Caco-2 (cell line): ENCODE results near the gene UGT1A9. TPM values are rescaled to one million over a fixed set of nuclear protein-coding genes. Genes with fewer than 3 reads are reported as not detected.

Experiments used
- BruUV-seq: library from RNA; stranded (reverse); fragments of 400-500 nt; replicated peaks from 2 replicates; lab custom pipeline; 2021; lab: Mats Ljungman, UMichigan
- CTCF ChIA-PET: fragments of 300-600 bp; sonication (Branson Sonifier 250); formaldehyde crosslinking; loops from one replicate; lab custom pipeline; 2022; ENCODE audit warnings: antibody characterized with exemption; lab: Charles Lee
- POLR2A ChIA-PET: fragments of 300-600 bp; sonication (Branson Sonifier 250); formaldehyde crosslinking; loops from one replicate; lab custom pipeline; 2022; ENCODE audit warnings: antibody characterized with exemption; lab: Charles Lee
- DNase-seq, 2 experiments: peaks; one replicate each; pipeline versions ENCODE4 v3.0.0 to v3.0.0-alpha.2; 2020 to 2022
- H3K27me3 ChIP-seq: replicated peaks from 2 replicates; pipeline ENCODE4 v1.6.0; 2011; ENCODE audit warnings: low read length; ENCODE audit not compliant: control insufficient read depth, insufficient read depth
- H3K36me3 ChIP-seq: 2 replicates; pipeline ENCODE4 v1.5.1; 2011; ENCODE audit warnings: low read length; ENCODE audit not compliant: control insufficient read depth, insufficient read depth
- H3K4me1 ChIP-seq: fragments of 250-450 bp; sonication (Bioruptor Pico); 2 replicates; pipeline ENCODE4 v1.5.1; 2020; ENCODE audit warnings: mild to moderate bottlenecking
- H3K4me3 ChIP-seq: 2 replicates; pipeline ENCODE4 v1.5.1; 2011; ENCODE audit warnings: low read depth, mild to moderate bottlenecking, control low read depth, low read length
- H3K9me3 ChIP-seq: fragments of 250-450 bp; sonication (Bioruptor Pico); 2 replicates; pipeline ENCODE4 v1.5.1; 2020; ENCODE audit warnings: mild to moderate bottlenecking, moderate library complexity
- H3K27ac Mint-ChIP-seq: one replicate; pipeline ENCODE4 v1.8.0; 2022; ENCODE audit warnings: mixed read lengths; ENCODE audit not compliant: unreplicated experiment
- H3K27me3 Mint-ChIP-seq: one replicate; pipeline ENCODE4 v1.8.0; 2022; ENCODE audit warnings: mixed read lengths; ENCODE audit not compliant: insufficient read depth, unreplicated experiment
- H3K36me3 Mint-ChIP-seq: one replicate; pipeline ENCODE4 v1.8.0; 2022; ENCODE audit warnings: mild to moderate bottlenecking, mixed read lengths; ENCODE audit not compliant: insufficient read depth, unreplicated experiment
- H3K4me1 Mint-ChIP-seq: one replicate; pipeline ENCODE4 v1.8.0; 2022; ENCODE audit warnings: low read depth, mixed read lengths; ENCODE audit not compliant: unreplicated experiment
- H3K4me3 Mint-ChIP-seq: one replicate; pipeline ENCODE4 v1.8.0; 2022; ENCODE audit warnings: mild to moderate bottlenecking, moderate library complexity, mixed read lengths; ENCODE audit not compliant: unreplicated experiment
- H3K9me3 Mint-ChIP-seq: one replicate; pipeline ENCODE4 v1.8.0; 2022; ENCODE audit warnings: mixed read lengths; ENCODE audit not compliant: unreplicated experiment
- intact Hi-C: fragments of 100-400 bp; cut with micrococcal nuclease; formaldehyde crosslinking; loops from one replicate; pipeline ENCODE4 v1.10.0; 2022; ENCODE audit not compliant: unreplicated experiment
- total RNA-seq: library from RNA; stranded (reverse); gene quantifications from 2 replicates; pipeline ENCODE4 v1.2.3, GENCODE V29; 2022
- TF ChIP-seq, protein P1 (sequence below), 2 experiments: fragments of 200-600 bp in 1 of 2; IDR thresholded peaks; 1 replicate in 1 of 2; 2 replicates in 1 of 2; pipeline versions ENCODE4 v1.5.1 to v1.8.0; 2011 to 2022; ENCODE audit warnings: antibody characterized with exemption in 1 of 2, control low read depth in 1 of 2, inconsistent platforms in 1 of 2, low read depth in 1 of 2, low read length in 1 of 2, mild to moderate bottlenecking in 1 of 2, moderate library complexity in 1 of 2; ENCODE audit not compliant: insufficient read depth in 1 of 2, severe bottlenecking in 1 of 2, unreplicated experiment in 1 of 2

UGT1A9 gene
- total RNA-seq, 1 experiment from 2014 or later, result 0.20 TPM

DNA sequence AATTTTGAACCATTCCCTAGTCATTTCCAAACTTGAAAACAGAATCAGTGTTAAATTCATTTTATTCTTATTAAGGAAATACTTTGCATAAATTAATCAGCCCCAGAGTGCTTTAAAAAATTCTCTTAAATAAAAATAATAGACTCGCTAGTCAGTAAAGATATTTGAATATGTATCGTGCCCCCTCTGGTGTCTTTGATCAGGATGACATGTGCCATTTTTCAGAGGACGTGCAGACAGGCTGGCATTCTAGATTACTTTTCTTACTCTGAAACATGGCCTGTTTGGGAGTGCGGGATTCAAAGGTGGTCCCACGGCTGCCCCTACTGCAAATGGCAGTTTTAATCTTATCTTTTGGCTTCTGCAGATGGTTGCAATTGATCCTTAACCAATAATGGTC lies 100.9 kb downstream of the UGT1A9 start:
- Histone ChIP-seq H3K27me3 (no peaks in the 10 kb centered on the region), H3K9me3 (no peaks in the 10 kb centered on the region), H3K36me3 (no peaks in the 10 kb centered on the region), H3K4me3 (no peak overlapping the region), H3K4me1 (no peaks in the 10 kb centered on the region)
- Mint-ChIP-seq H3K27me3 (no peaks in the 10 kb centered on the region), H3K36me3 (peaks cover 25% of the 10 kb centered on the region), H3K9me3 (peaks cover 10% of the 10 kb centered on the region), H3K4me3 (no peak overlapping the region), H3K4me1 (no peaks in the 10 kb centered on the region), H3K27ac (no peak overlapping the region)
- no peak for DNase-seq
- TF ChIP-seq, protein P1, sequence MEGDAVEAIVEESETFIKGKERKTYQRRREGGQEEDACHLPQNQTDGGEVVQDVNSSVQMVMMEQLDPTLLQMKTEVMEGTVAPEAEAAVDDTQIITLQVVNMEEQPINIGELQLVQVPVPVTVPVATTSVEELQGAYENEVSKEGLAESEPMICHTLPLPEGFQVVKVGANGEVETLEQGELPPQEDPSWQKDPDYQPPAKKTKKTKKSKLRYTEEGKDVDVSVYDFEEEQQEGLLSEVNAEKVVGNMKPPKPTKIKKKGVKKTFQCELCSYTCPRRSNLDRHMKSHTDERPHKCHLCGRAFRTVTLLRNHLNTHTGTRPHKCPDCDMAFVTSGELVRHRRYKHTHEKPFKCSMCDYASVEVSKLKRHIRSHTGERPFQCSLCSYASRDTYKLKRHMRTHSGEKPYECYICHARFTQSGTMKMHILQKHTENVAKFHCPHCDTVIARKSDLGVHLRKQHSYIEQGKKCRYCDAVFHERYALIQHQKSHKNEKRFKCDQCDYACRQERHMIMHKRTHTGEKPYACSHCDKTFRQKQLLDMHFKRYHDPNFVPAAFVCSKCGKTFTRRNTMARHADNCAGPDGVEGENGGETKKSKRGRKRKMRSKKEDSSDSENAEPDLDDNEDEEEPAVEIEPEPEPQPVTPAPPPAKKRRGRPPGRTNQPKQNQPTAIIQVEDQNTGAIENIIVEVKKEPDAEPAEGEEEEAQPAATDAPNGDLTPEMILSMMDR (IDR thresholded peaks at IDR 0.05; ENCODE audit: insufficient read depth in 1 of 2, low read depth in 1 of 2, low read length in 1 of 2, severe bottlenecking in 1 of 2, unreplicated experiment in 1 of 2), result no peak
- intact Hi-C loops, result no loop called here
- ChIA-PET POLR2A (no interaction called here), CTCF (no interaction called here)
- BruUV-seq, result TSS peak; percentile 61

DNA sequence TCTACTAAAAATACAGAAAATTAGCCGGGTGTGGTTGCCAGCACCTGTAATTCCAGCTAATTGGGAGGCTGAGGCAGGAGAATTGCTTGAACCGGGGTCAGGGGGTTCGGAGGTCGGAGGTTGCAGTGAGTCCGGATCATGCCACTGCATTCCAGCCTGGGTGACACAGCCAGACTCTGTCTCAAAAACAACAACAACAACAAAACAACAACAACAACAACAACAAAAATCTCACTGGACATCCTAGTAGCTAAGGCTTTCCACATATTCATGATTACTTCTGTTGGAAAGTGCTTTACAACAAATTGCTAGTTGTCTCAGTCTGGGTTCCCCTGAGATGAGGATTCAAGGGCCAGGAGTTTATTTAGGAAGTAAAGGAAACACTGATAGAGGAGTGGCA lies 102.2 kb downstream of the UGT1A9 start:
- Mint-ChIP-seq H3K36me3 (peaks cover 30% of the 10 kb centered on the region), H3K4me3 (no peak overlapping the region), H3K27me3 (no peaks in the 10 kb centered on the region), H3K9me3 (peaks cover 10% of the 10 kb centered on the region), H3K4me1 (no peaks in the 10 kb centered on the region), H3K27ac (no peak overlapping the region)
- ChIA-PET CTCF (no interaction called here), POLR2A (no interaction called here)
- Histone ChIP-seq H3K36me3 (no peaks in the 10 kb centered on the region), H3K4me3 (no peak overlapping the region), H3K9me3 (no peaks in the 10 kb centered on the region), H3K27me3 (no peaks in the 10 kb centered on the region), H3K4me1 (no peaks in the 10 kb centered on the region)
- no peak for DNase-seq
- TF ChIP-seq, protein P1 (IDR thresholded peaks at IDR 0.05; ENCODE audit: insufficient read depth in 1 of 2, low read depth in 1 of 2, low read length in 1 of 2, severe bottlenecking in 1 of 2, unreplicated experiment in 1 of 2), result no peak
- intact Hi-C loops, result no loop called here
- no TSS peak for BruUV-seq

DNA sequence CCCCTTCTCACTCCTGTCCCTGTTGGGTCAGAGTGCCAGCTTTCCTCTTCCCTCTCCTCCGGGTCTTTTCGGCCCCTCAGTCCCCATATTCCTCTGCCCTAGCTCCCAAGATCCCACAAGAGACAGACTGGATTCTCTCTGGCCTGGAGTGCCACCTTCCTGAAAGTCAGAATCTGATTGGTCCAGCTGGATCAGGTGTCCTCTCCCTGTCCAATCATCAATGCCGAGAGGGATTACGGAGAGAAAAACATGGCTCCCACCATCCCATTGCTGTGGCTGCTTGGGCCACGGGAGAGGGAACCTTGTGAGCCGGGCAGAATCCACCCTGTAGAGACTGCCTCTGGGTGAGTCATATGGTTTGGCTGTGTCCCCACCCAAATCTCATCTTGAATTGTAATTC lies 103.7 kb downstream of the UGT1A9 start:
- H3K4me3 Mint-ChIP-seq, result no peak overlapping the region
- ChIA-PET POLR2A (no interaction called here), CTCF (no interaction called here)
- H3K4me1 Mint-ChIP-seq, result no peaks in the 10 kb centered on the region
- H3K9me3 ChIP-seq, result no peaks in the 10 kb centered on the region
- TF ChIP-seq, protein P1 (IDR thresholded peaks at IDR 0.05; ENCODE audit: insufficient read depth in 1 of 2, low read depth in 1 of 2, low read length in 1 of 2, severe bottlenecking in 1 of 2, unreplicated experiment in 1 of 2), result no peak
- no TSS peak for BruUV-seq
- no peaks in the 10 kb centered on the region for H3K27me3 Mint-ChIP-seq
- H3K27me3 ChIP-seq, result no peaks in the 10 kb centered on the region
- no peak overlapping the region for H3K4me3 ChIP-seq
- no peaks in the 10 kb centered on the region for H3K4me1 ChIP-seq
- intact Hi-C loops, result no loop called here
- no peaks in the 10 kb centered on the region for H3K36me3 ChIP-seq
- H3K36me3 Mint-ChIP-seq, result peaks cover 17% of the 10 kb centered on the region
- DNase-seq, result no peak
- peaks cover 10% of the 10 kb centered on the region for H3K9me3 Mint-ChIP-seq
- no peak overlapping the region for H3K27ac Mint-ChIP-seq
